K562 (cell line): Measurements from ENCODE around the gene TEX22. TPM values are rescaled to one million over a fixed set of nuclear protein-coding genes. Genes with fewer than 3 reads are reported as not detected.

Experiments
- ARID4B ChIP-seq: sonication (generic); formaldehyde crosslinking; IDR thresholded peaks from 2 replicates; pipeline ENCODE4 v1.8.0; 2022; ENCODE audit warnings: mild to moderate bottlenecking, missing genetic modification reagents
- IRF2 ChIP-seq: sonication (generic); formaldehyde crosslinking; IDR thresholded peaks from 2 replicates; pipeline ENCODE4 v1.8.1; 2022; ENCODE audit warnings: mild to moderate bottlenecking, missing genetic modification reagents
- MAX ChIP-seq: sonication (generic); formaldehyde crosslinking; IDR thresholded peaks from 2 replicates; pipeline ENCODE4 v1.9.0; 2022; ENCODE audit warnings: mild to moderate bottlenecking, missing genetic modification reagents
- NELFE ChIP-seq: IDR thresholded peaks from 2 replicates; pipeline ENCODE4 v1.6.1; 2011; ENCODE audit warnings: mild to moderate bottlenecking; ENCODE audit not compliant: insufficient read depth, insufficient read length
- RBFOX2 ChIP-seq: fragments of 200-400 bp; formaldehyde crosslinking; IDR thresholded peaks from 2 replicates; pipeline ENCODE4 v1.6.1; 2017; ENCODE audit warnings: low read depth, mild to moderate bottlenecking, low read length, moderate library complexity
- U2AF1 ChIP-seq: fragments of 200-400 bp; formaldehyde crosslinking; optimal IDR thresholded peaks from 2 replicates; pipeline ENCODE3; 2017; ENCODE audit warnings: mild to moderate bottlenecking, low read depth, low read length, moderate library complexity
- ZNF24 ChIP-seq: fragments of 450-650 bp; IDR thresholded peaks from 2 replicates; pipeline ENCODE4 v1.6.1; 2016
- polyA plus RNA-seq, 8 experiments: library from polyadenylated mRNA; depleted of rRNA in 4 of 8; stranded (reverse) in 5 of 8; unstranded in 3 of 8; fragments of >200 nt; fragmentation: Nextera tagmentation in 2 of 8; fragmentation: Illumina TruSeq in 1 of 8; extraction: Ambion mirVana in 2 of 8; extraction: Trizol in 1 of 8; gene quantifications; 2 replicates each; pipeline versions ENCODE4 v1.2.1 to v1.2.3, GENCODE V29; 2011 to 2014; ENCODE audit warnings: inconsistent platforms in 1 of 8, missing spikeins in 1 of 8
- total RNA-seq, 7 experiments: library from RNA; depleted of rRNA in 6 of 7; stranded (reverse); fragments of >200 nt in 6 of 7; fragmentation: Illumina TruSeq in 2 of 7; extraction: Trizol in 2 of 7; gene quantifications; 2 replicates each; pipeline versions ENCODE4 v1.2.1 to v1.2.3, GENCODE V29; 2011 to 2021; ENCODE audit warnings: low replicate concordance in 1 of 7

TEX22 gene
- total and polyA plus RNA-seq, 9 of the 15 experiments (the other 6 are each of a cell fraction or from before 2014, with no cell fraction given): 0.04 to 1.7 (median 0.23) TPM; not detected in 2

GRCh38 chr14:105395538-105395854 lies 2.8 kb upstream of the TEX22 start (continued):
- TF ChIP-seq ARID4B (CRISPR knock-in tag) (no peak), MAX (CRISPR knock-in tag) (no peak), IRF2 (CRISPR knock-in tag) (no peak), ZNF24 (no peak), NELFE (no peak), RBFOX2 (no peak), U2AF1 (no peak)
